Skin epidermis (tissue), 12 donors: ENCODE data around the gene UCK2.
A peak's percentile ranks its signal among the peaks of the same experiment; 100 is the strongest.

Experiments
- H3K27ac ChIP-seq, 21 experiments: fragments of 200-600 bp; sonication (generic) in 11 of 21; one replicate each; pipeline ENCODE4 v1.5.0; 2020; ENCODE audit warnings: mild to moderate bottlenecking in 3 of 21, inconsistent platforms in 2 of 21, moderate library complexity in 2 of 21
- H3K4me3 ChIP-seq, 7 experiments: fragments of 200-600 bp; sonication (generic) in 2 of 7; one replicate each; pipeline ENCODE4 v1.5.0; 2020; ENCODE audit warnings: inconsistent platforms in 2 of 7, mild to moderate bottlenecking in 2 of 7, moderate library complexity in 1 of 7

The UCK2 gene

DNA sequence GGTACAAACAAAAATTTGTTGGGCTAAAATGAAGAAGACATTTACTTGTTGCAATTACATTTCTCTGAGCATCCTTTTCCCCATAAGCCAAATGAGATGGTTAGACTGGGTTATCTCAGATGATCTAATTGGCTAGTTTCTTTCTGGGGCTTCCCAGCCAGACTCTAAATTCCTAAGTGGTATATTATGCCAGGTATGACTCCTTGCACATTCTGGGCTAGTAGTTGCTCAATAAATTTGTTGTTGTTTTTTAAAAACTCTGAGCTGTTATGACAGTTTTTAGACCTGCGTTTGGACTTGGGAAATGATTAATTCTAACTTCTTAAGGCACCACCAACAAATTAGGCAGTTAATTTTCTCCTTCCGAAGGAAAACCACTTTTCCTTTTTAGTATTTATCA is 66.1 kb downstream of the UCK2 start:
- H3K27ac ChIP-seq, result no peak overlapping the region
- no peak overlapping the region for H3K4me3 ChIP-seq

DNA sequence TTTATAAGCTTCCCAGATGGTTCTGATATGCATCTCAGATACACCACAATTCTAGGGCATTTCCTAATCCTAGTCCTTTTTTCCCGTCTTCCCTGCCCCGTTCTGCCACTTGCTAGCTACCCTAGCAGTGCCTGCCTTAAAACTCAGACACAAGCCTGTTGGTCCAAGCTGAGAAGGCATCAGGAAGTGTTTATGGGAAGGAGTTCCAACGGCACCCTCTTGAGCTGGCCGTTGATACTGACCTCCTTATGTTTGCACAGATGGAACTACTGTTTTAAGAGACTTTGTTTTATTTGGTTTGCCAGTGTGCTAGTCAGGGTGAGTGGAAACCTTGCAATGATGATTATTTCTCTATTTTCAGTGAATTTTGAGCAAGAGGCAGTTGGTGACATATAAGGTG is 67.2 kb downstream of the UCK2 start:
- H3K27ac ChIP-seq, result peak overlapping the region in 8 of 21 experiments; percentile 72 to 92 (median 86)

DNA sequence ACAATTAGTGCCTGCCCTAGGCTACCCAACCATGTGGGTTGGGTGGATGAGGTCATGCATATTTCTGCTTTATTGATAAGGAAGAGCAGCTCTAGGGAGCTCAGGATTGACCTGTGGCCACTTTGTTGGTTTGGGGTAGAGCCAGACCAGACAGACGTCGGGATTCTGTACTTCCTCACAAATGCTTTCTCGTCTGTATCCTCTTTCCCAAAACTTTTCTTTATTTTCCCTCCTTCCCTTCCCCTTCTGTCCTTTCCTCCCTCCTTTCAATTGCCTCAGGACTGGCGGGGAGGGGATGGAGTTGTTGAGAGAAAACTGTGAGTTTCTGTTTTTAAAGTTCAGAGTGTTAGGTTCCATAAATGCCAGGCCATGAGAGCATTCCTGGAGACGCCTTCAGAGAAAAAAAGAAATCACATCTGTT is 68.0 kb downstream of the UCK2 start:
- Histone ChIP-seq H3K27ac (peak overlapping the region in 18 of 21 experiments; percentile 50 to 92 (median 80)), H3K4me3 (no peak overlapping the region)

More for the DNA sequence above, 67.2 kb downstream of the UCK2 start:
- no peak overlapping the region for H3K4me3 ChIP-seq

DNA sequence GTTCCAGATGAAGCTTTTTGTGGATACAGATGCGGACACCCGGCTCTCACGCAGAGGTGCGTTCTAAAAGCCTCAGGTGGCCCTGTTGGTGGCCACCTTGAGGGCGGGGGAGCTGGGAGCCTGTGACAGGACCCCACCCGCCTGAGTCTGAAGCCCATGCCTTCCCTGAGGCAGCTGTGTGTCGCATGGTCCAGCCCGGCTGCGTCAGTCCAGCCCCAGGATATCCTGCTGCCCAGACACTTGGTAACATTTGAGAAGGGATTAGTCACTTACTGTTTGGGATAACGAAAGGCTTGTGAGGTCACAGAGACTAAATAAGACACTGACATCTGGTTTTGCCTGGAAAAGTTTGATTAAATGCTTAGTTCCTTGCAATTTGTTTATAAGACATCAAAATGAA is 68.9 kb downstream of the UCK2 start:
- H3K4me3 ChIP-seq, result no peak overlapping the region
- peak overlapping the region in 19 of 21 experiments; percentile 31 to 92 (median 78) for H3K27ac ChIP-seq

DNA sequence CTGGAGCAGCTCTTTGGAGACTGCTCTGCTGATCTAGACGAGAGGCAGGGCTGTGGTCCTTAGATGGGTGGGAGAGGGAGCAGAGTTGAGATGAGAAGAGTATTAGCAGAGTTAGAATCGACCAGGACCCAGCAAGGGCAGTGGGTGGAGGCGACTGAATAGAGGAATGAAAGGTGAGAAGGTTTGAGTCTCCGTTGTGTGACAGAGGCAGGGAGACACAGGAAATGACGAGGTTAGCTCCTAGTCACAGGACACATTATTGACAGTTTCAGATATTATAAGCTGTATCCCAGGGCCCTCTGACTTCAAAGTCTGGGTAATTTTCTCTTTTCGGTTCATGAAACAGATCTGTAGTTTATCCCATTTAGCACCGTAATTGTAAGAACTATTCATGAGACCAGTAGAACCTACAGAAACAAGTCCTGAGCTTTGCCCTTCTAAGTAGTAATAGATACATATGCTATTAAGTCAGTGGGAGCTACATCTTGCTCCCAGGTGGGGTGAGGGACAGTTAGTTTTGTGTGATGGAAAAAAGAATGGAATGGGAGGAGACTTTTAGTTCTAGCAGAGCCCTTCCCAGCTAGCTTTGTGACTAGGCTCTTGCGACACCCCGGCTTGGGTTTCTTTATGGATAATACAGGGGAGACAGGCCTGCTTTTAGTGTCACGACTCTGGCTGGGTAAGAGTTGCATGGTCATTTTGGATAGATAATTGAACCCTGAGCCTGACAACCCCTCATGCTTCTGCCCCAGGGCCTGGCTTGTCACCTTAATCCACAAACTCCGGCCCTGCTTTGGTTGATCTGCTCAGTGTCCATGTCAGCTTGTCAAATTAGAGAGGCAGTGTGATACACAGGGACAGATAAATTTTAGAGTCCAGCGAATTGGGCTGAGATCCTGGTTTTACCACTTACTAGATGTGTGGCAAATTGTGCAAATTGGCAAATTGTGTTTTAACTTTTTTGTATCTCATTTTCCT is 70.2 kb downstream of the UCK2 start:
- Histone ChIP-seq H3K4me3 (no peak overlapping the region), H3K27ac (peak overlapping the region in 18 of 21 experiments; percentile 35 to 92 (median 78))

DNA sequence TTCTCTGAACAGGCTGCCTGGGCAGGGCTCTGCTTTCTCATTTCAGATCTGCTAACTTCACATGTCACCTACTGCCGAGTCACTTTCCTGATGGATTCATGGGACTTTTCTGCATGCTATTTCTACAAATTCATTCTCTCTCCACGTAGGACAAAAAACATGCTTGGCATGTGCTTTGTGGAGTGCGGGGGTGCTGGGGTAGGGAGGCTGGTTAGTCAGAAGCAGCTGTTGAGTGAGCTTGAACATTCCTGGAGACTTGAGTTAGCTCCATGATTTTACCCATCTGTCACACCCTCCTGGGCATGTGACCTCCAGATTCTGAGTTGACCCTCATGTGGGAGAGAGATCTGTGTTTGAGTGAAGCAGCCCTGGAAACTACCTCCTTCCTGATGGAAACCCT is 71.4 kb downstream of the UCK2 start:
- Histone ChIP-seq H3K4me3 (no peak overlapping the region), H3K27ac (peak overlapping the region in 19 of 21 experiments; percentile 10 to 92 (median 69))

DNA sequence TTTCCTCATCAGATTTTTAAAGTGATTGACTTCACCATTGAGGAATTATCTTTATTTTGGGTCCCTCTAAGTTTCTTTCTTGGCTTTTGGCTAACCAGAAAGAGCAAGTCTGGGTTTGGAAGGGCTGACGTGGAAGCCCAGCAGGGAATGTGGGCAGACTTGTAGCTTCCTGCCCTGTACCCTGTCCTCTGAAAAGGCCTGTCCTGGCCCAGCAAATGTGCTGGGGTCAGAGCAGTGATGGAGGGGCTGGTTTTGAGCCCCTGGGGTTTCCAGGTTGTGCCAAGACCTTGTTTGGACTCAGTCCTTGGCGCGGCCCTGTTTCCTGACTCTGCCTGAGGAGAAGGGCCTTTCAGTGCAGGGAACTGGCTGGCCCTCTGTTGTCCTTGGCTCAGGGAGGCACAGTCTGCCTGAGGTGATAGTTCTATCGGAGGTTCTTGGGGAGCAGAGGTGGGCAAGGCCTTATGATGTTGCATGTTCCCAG is 72.1 kb downstream of the UCK2 start:
- peak overlapping the region in 19 of 21 experiments; percentile 10 to 92 (median 69) for H3K27ac ChIP-seq
- no peak overlapping the region for H3K4me3 ChIP-seq

DNA sequence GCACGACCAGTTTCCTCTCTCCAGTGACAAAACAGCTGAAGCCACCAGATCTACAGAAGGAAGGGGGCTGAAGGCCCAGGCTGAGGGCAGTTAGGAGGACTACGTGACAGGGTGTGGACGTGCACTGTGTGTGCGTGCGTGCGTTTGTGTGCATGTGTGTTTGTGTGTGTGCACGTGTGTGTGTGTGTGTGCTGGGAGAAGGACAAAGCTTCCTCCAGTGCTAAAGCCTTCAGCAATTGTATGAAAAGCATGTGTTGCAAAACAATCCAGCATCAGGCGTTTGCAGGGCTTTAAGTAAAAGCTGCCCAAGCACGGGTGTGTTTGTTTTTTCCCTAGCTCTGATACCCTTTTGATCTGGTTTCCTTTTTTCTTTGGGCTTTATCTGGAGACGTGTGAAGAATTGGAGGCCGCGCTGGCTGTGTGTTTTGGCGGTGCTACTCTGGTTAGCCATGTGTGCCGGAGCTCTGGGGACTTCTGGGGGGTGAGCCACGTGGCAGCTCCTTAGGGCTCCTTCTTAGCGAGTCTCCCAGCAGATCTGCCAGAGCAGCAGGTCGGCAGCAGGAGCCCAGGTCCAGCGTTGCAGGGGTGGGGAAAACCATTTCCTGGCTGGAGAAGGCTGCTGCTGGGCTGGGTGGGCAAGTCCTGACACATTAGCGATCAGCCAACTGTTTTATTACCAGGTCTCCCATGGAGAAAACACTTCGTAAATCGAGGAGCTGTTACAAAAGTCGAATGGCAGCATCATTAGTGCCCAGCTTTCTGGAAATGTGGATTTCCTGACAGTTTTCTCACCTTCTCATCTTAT is 73.4 kb downstream of the UCK2 start:
- peak overlapping the region in 17 of 21 experiments; percentile 5 to 92 (median 67) for H3K27ac ChIP-seq
- no peak overlapping the region for H3K4me3 ChIP-seq

DNA sequence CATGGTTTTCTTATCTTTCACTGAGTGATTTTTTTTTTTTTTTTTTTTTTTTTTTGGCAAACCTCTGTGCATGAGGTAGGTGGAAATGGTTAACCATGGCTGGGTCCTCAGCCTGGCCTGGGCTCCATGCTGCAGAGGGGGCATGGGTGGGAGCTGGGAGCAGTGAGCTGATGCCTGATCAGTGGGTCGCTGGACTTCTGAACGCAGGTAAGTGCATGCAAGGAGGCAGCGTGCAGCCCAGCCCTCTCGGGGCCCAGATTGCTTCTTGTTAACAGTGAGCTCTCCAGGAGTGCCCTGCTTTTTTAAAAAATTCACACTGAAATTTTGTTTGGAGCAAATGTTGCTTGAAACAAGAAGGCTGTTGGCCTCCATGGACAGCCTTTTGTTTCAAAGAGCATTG is 75.2 kb downstream of the UCK2 start:
- H3K27ac ChIP-seq, result peak overlapping the region in 1 of 21 experiments; percentile 77
- H3K4me3 ChIP-seq, result no peak overlapping the region

DNA sequence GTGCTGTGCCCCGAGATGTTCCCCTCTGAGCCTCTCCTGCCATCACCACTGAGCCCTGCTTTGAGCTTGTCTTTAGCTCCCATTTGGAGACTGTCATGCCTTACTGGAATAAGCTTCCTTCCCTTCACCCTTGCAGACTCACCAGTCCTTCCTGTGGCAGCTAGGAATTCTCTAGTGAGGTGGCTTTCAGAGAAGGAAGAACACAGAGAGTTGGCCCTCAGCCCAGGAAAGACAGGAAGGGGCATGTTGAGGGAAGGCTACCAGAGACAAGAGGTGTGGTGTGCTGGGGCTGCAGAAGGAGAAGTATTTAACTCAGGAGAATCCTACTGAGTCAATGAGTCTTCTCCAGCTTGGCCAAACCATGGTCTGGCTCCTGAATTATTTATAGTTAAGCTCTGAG is 76.3 kb downstream of the UCK2 start:
- H3K27ac ChIP-seq, result peak overlapping the region in 12 of 21 experiments; percentile 4 to 77 (median 34)
- H3K4me3 ChIP-seq, result no peak overlapping the region

DNA sequence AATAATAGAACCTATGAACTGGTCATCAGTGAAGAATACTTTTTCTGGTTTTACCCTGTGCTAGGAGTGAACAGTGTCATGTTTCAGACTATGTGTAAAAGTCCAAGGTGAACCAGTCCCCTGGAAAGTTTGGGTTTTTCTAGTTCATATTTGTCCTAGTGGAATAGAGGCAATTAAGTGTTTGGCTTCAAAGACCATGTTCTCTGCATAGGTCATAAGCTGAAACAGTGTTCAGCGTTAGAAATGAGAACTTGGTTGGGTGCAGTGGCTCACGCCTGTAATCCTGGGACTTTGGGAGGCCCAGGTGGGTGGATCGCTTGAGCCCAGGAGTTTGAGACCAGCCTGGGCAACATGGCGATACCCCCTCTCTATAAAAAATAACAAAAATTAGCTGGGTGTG is 77.5 kb downstream of the UCK2 start:
- Histone ChIP-seq H3K4me3 (no peak overlapping the region), H3K27ac (peak overlapping the region in 1 of 21 experiments; percentile 4)

DNA sequence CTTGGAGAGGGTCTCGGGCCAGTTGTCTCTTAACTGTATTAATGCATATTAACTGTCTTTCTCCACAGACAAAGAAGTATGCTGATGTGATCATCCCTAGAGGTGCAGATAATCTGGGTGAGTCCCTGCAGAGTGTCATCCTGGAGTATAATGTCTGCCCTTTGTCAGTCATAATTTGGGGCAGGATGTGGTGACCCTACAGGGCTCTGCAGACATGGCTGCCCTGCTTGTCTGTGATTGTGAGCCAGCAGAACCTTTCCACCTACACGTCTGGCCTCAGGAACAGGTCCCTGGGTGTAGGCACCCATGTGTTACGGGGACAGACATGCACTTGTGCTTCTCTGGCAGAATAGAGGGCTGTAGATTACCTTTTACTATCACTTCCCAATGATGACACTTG is 78.4 kb downstream of the UCK2 start:
- Histone ChIP-seq H3K4me3 (no peak overlapping the region), H3K27ac (no peak overlapping the region)

DNA sequence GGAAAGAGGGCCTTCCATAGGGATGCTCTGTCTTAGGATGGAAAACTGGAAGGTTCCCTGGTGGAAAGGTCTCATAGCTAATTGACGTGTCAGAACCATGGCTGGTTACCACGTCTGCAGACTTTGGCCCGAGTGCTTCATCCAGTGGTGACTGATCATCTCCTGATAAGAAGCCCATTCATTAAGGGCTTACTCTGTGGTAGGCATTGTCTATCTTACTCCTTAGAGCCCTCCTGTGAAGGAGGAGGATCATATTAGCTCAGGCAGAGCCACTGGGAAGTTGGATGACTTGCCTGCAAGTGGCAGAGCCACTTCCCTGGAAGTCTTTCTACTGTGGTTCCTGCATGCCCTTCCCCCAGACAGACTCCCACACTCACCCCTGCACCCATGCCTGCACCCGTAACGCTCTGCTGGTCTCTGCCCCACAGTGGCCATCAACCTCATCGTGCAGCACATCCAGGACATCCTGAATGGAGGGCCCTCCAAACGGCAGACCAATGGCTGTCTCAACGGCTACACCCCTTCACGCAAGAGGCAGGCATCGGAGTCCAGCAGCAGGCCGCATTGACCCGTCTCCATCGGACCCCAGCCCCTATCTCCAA is 79.9 kb downstream of the UCK2 start:
- Histone ChIP-seq H3K4me3 (no peak overlapping the region), H3K27ac (no peak overlapping the region)

DNA sequence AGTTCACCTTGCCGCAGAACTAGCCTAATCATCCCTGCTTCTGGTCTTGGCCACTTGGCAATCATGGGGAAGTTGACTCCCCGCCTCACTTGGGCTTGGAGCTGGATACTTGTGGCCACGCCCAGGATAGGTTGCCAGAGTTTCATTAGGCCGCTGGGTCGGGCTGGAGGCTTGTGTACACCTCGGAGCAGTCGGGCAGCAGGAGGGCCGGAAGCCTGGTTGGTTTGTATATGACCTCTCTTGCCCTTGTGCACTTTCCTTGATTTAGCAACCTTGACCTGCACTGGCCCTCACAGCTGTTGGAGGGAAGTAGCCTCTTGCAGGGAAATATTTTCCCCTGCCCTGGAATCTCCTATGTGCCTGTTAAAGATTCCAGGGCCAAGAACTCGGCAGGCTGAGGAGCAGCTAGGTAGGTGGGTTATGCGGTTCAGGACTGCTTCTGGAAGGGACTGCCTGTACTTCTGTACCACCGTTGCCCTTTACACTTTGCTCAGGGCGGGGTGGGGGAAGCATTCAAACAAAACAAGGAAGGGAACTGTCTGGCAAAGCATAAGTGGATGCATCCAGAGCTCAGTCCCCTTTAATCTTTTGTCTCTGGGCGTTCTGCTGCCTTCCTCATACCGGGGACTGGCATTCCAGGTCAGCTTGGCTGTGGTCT is 83.5 kb downstream of the UCK2 start:
- H3K4me3 ChIP-seq, result no peak overlapping the region
- peak overlapping the region in 11 of 21 experiments; percentile 18 to 54 (median 42) for H3K27ac ChIP-seq

DNA sequence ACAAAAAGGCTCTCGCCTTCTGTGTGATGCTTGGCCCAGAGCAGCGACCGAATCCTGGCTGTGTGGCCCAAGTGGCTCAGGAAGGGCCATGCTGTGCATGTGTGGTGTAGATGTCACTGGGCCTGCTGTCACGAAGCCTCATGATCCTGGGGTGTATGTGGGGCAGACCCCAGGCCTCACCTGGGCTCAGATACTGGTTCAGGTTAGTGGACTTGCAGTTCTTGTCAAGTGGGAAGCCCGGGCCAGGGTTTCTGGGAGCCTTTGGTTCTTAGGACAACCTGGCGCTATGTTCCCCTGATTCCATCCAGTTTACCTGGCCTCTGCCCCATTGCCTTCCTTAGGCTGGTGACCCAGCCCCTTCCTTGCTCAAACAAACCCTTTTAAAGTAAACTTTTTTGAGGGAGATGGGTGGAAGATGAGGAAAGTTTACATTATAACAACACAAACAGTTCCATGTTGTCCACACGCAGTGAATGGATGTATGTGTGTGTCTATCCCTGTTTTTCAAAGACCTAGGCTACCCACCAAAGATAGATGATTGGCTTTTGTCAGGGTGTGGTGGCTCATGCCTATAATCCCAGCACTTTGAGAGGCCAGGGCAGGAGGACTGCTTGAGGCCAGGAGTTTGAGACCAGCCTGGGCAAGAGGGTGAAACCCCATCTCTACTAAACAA is 84.3 kb downstream of the UCK2 start:
- Histone ChIP-seq H3K27ac (peak overlapping the region in 9 of 21 experiments; percentile 20 to 54 (median 44)), H3K4me3 (no peak overlapping the region)

DNA sequence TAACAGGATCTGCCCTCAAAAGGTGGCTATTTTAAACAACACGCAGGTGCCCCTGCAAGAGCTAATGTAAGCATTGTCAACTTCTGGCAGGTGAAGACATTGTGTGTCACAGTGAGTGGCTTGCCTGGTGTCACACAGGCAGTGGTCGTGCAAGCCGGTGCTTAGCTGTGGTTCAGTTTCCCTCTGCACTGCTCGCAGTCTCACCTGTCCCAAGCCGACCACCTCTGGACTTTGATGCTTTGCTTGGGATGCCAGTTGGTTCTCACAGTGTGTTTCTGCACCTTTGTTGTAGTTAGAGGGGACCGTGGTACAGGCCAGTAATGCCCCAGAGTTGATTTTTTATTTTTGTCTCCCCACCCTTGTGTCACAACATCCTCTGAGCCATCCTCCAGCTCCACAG is 85.2 kb downstream of the UCK2 start:
- H3K4me3 ChIP-seq, result no peak overlapping the region
- peak overlapping the region in 3 of 21 experiments; percentile 7 to 58 (median 50) for H3K27ac ChIP-seq

DNA sequence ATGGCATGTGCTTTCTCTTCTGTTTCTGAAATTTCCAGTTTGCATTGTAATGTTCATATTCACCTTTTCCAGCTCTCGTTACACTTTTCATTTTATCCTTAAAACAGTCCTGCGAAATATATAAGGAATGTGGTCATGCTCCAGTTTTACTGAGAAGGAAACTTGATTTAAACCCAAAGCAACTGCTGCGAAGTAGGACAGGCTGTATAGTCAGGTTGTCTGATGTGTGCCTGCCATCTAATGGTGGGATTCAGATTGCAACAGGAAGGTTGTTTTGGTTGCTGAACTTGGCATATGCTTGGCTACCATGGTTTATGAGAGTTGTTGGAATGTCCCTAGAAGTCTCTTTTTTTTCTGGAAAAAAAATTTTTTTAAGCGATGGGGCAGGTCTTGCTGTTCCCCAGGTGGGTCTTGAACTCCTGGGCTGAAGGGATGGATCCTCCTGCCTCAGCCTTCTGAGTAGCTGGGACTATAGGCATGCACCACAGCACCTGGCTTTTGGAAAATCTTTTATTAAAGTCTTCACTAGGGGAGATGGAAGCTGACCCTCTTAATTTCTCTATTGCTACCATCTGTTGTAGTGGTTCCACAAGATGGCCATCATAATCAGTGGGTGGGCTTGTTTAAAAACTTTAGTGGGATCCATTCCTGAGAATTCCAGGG is 86.9 kb downstream of the UCK2 start:
- H3K27ac ChIP-seq, result no peak overlapping the region
- H3K4me3 ChIP-seq, result no peak overlapping the region

DNA sequence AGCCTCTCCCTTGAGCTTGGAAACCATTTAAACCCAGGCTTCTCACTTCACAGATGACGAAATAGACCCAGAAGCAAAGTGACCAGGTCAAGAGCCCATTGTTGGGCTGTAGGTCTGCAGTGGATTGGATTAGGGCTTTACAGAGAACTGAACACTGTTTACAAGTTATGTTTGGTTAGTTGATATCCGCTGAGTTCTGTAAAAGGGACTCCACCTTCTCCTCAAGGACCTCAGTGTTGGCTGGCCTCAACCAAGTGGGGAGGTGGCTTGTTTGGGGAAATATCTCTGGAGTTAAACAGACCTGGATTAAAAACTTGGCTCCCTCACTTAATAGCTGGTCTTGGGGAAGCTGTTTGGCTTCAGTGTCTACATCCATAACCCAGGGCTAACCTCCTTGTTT is 88.1 kb downstream of the UCK2 start:
- H3K27ac ChIP-seq, result no peak overlapping the region
- H3K4me3 ChIP-seq, result no peak overlapping the region
